IMR-90 (cell line): ENCODE data around the gene PDXK. TPM values are rescaled to one million over a fixed set of nuclear protein-coding genes. Genes with fewer than 3 reads are reported as not detected.

Experiments used
- ATAC-seq: fragments of 200-7000 bp; cut with Tn5 transposase; 2 replicates; pipeline ENCODE4 v1.9.1; 2020; ENCODE audit warnings: low read depth, mild to moderate bottlenecking, moderate library complexity
- BruUV-seq: library from RNA; stranded (reverse); fragments of 400-500 nt; replicated peaks from 2 replicates; lab custom pipeline; 2021; lab: Mats Ljungman, UMichigan
- CTCF ChIA-PET: fragments of 300-600 bp; formaldehyde crosslinking; extraction: SDS; loops from one replicate; lab custom pipeline; 2021; ENCODE audit warnings: antibody characterized with exemption; lab: Yijun Ruan, JAX
- POLR2A ChIA-PET: fragments of 300-600 bp; sonication (Branson Sonifier 250); formaldehyde crosslinking; loops from one replicate; lab custom pipeline; 2022; ENCODE audit warnings: antibody characterized with exemption; ENCODE audit not compliant: unreplicated experiment; lab: Charles Lee
- DNase-seq: peaks from one replicate; pipeline ENCODE4 v3.0.0; 2013
- H2AFZ ChIP-seq: replicated peaks from 2 replicates; pipeline ENCODE3; 2013; ENCODE audit warnings: low read length, mild to moderate bottlenecking; ENCODE audit not compliant: poor library complexity
- H2AK5ac ChIP-seq: 2 replicates; pipeline ENCODE4 v1.6.1; 2013; ENCODE audit warnings: low read depth, low read length, inconsistent platforms
- H2AK9ac ChIP-seq: replicated peaks from 2 replicates; pipeline ENCODE3; 2013; ENCODE audit warnings: mild to moderate bottlenecking, low read depth, low read length, moderate library complexity; ENCODE audit not compliant: poor library complexity
- H2BK120ac ChIP-seq: 2 replicates; pipeline ENCODE4 v1.6.1; 2013; ENCODE audit warnings: low read depth, low read length, inconsistent platforms
- H2BK15ac ChIP-seq: 3 replicates; pipeline ENCODE4 v1.6.1; 2013; ENCODE audit warnings: low read depth, low read length, inconsistent platforms
- H2BK20ac ChIP-seq: 2 replicates; pipeline ENCODE4 v1.6.1; 2013; ENCODE audit warnings: low read depth, mild to moderate bottlenecking, inconsistent platforms, low read length, moderate library complexity
- H2BK5ac ChIP-seq: 2 replicates; pipeline ENCODE4 v1.6.1; 2013; ENCODE audit warnings: mild to moderate bottlenecking, low read depth, low read length, inconsistent platforms; ENCODE audit not compliant: poor library complexity, severe bottlenecking
- H3K14ac ChIP-seq: replicated peaks from 2 replicates; pipeline ENCODE4 v1.6.1; 2013; ENCODE audit warnings: low read depth, low read length, inconsistent platforms
- H3K18ac ChIP-seq: 2 replicates; pipeline ENCODE4 v1.6.1; 2013; ENCODE audit warnings: low read depth, low read length, control low read depth
- H3K23ac ChIP-seq: 2 replicates; pipeline ENCODE4 v1.6.1; 2013; ENCODE audit warnings: low read depth, low read length, inconsistent platforms
- H3K27ac ChIP-seq: 2 replicates; pipeline ENCODE4 v1.5.1; 2013; ENCODE audit warnings: mild to moderate bottlenecking, control low read depth, low read length; ENCODE audit not compliant: insufficient read depth
- H3K27me3 ChIP-seq: 2 replicates; pipeline ENCODE4 v1.6.1; 2013; ENCODE audit warnings: low read length; ENCODE audit not compliant: control insufficient read depth, insufficient read depth
- H3K36me3 ChIP-seq: 2 replicates; pipeline ENCODE4 v1.6.1; 2013; ENCODE audit warnings: low read length, mixed read lengths; ENCODE audit not compliant: control insufficient read depth, insufficient read depth
- H3K4ac ChIP-seq: 2 replicates; pipeline ENCODE4 v1.6.1; 2013; ENCODE audit warnings: low read depth, low read length, inconsistent platforms
- H3K4me1 ChIP-seq: 2 replicates; pipeline ENCODE4 v1.6.1; 2013; ENCODE audit warnings: low read length, mixed read lengths; ENCODE audit not compliant: control insufficient read depth, insufficient read depth
- H3K4me2 ChIP-seq: 2 replicates; pipeline ENCODE4 v1.6.1; 2013; ENCODE audit warnings: low read depth, mild to moderate bottlenecking, control low read depth, low read length, moderate library complexity
- H3K4me3 ChIP-seq: 2 replicates; pipeline ENCODE4 v1.5.1; 2013; ENCODE audit warnings: low read depth, mild to moderate bottlenecking, control low read depth, low read length, moderate library complexity; ENCODE audit not compliant: insufficient read depth
- H3K56ac ChIP-seq: 2 replicates; pipeline ENCODE4 v1.6.1; 2013; ENCODE audit warnings: low read length, inconsistent platforms; ENCODE audit not compliant: insufficient read depth; ENCODE audit errors: extremely low read depth
- H3K79me1 ChIP-seq, 2 experiments: 2 replicates each; pipeline ENCODE4 v1.6.1; 2013; ENCODE audit warnings: low read length in 2 of 2, inconsistent platforms in 1 of 2, low read depth in 1 of 2
- H3K9ac ChIP-seq: 2 replicates; pipeline ENCODE4 v1.6.1; 2013; ENCODE audit warnings: low read depth, low read length, control low read depth
- H3K9me1 ChIP-seq: 2 replicates; pipeline ENCODE4 v1.6.1; 2013; ENCODE audit warnings: low read length, inconsistent platforms; ENCODE audit not compliant: insufficient read depth
- H3K9me3 ChIP-seq: 2 replicates; pipeline ENCODE4 v1.6.1; 2013; ENCODE audit warnings: low read length; ENCODE audit not compliant: control insufficient read depth, insufficient read depth
- H4K20me1 ChIP-seq: 2 replicates; pipeline ENCODE4 v1.6.1; 2013; ENCODE audit warnings: low read length, inconsistent platforms; ENCODE audit not compliant: insufficient read depth
- H4K5ac ChIP-seq: 2 replicates; pipeline ENCODE4 v1.6.1; 2013; ENCODE audit warnings: mild to moderate bottlenecking, low read depth, low read length, control low read depth
- H4K8ac ChIP-seq, 2 experiments: 2 replicates each; pipeline ENCODE4 v1.6.1; 2013; ENCODE audit warnings: low read depth in 2 of 2, low read length in 2 of 2, control low read depth in 1 of 2, inconsistent platforms in 1 of 2
- H4K91ac ChIP-seq: 2 replicates; pipeline ENCODE4 v1.6.1; 2013; ENCODE audit warnings: low read depth, low read length, inconsistent platforms; ENCODE audit not compliant: insufficient read depth
- BHLHE40 ChIP-seq: fragments of 150-350 bp; IDR thresholded peaks from 2 replicates; pipeline ENCODE4 v1.6.1; 2016; ENCODE audit warnings: mild to moderate bottlenecking, low read depth, low read length
- CHD1 ChIP-seq: IDR thresholded peaks from 2 replicates; pipeline ENCODE4 v1.6.1; 2012; ENCODE audit warnings: low read depth, low read length, improper control_type of control experiment
- CTCF ChIP-seq: conservative IDR thresholded peaks from 2 replicates; pipeline ENCODE4 v1.5.1; 2012; ENCODE audit warnings: mild to moderate bottlenecking, low read depth, low read length, improper control_type of control experiment
- FOS ChIP-seq: fragments of 150-350 bp; IDR thresholded peaks from 2 replicates; pipeline ENCODE4 v1.6.1; 2016; ENCODE audit warnings: low read depth, low read length
- MAFK ChIP-seq: IDR thresholded peaks from 2 replicates; pipeline ENCODE4 v1.6.1; 2012; ENCODE audit warnings: low read depth, low read length, improper control_type of control experiment
- MAZ ChIP-seq: IDR thresholded peaks from 2 replicates; pipeline ENCODE4 v1.6.1; 2012; ENCODE audit warnings: low read depth, mild to moderate bottlenecking, low read length, improper control_type of control experiment, moderate library complexity, borderline replicate concordance
- NFE2L2 ChIP-seq: fragments of 150-350 bp; IDR thresholded peaks from 2 replicates; pipeline ENCODE4 v1.6.1; 2016; ENCODE audit warnings: low read depth, mild to moderate bottlenecking, low read length
- POLR2A ChIP-seq: IDR thresholded peaks from 2 replicates; pipeline ENCODE4 v1.6.1; 2012; ENCODE audit warnings: mild to moderate bottlenecking, low read depth, low read length
- RFX5 ChIP-seq: IDR thresholded peaks from 2 replicates; pipeline ENCODE4 v1.8.0; 2012; ENCODE audit warnings: low read depth, mild to moderate bottlenecking, low read length, moderate library complexity
- SMC3 ChIP-seq: fragments of 150-350 bp; IDR thresholded peaks from 2 replicates; pipeline ENCODE4 v1.6.1; 2016; ENCODE audit warnings: low read depth, mild to moderate bottlenecking, antibody characterized with exemption, low read length, moderate library complexity
- USF2 ChIP-seq: fragments of 150-350 bp; IDR thresholded peaks from 2 replicates; pipeline ENCODE4 v1.6.1; 2017; ENCODE audit warnings: mild to moderate bottlenecking, antibody characterized with exemption, low read length, low read depth
- WGBS, 2 experiments: methylation state at CpG; one replicate each; pipeline versions ENCODE4 v1.1.5 to v1.1.7; 2013; ENCODE audit warnings: missing lambda C conversion rate in 2 of 2; ENCODE audit not compliant: insufficient read length in 1 of 2; ENCODE audit errors: extremely low coverage in 2 of 2; 5-methylcytosine and 5-hydroxymethylcytosine counted together
- dilution Hi-C: fragments of 300-500 bp; cut with HindIII; formaldehyde crosslinking; loops from one replicate; pipeline ENCODE4 v1.14.3; 2018; ENCODE audit warnings: low sequenced_read_pairs; ENCODE audit not compliant: unreplicated experiment
- in situ Hi-C: fragments of 300-500 bp; cut with MboI; formaldehyde crosslinking; loops from 3 replicates; pipeline ENCODE4 v1.14.3; 2019; ENCODE audit warnings: low sequenced_read_pairs, inconsistent platforms, mixed read lengths
- intact Hi-C: fragments of 100-400 bp; cut with micrococcal nuclease; formaldehyde crosslinking; loops from 2 replicates; pipeline ENCODE4 v1.10.0; 2022
- polyA plus RNA-seq, 3 experiments: library from polyadenylated mRNA; depleted of rRNA; stranded (reverse); fragments of >200 nt; gene quantifications; 2 replicates each; pipeline ENCODE4 v1.2.3, GENCODE V29; 2012; ENCODE audit warnings: low replicate concordance in 1 of 3
- total RNA-seq: library from RNA; depleted of rRNA; stranded (reverse); fragments of >200 nt; gene quantifications from 2 replicates; pipeline ENCODE4 v1.2.3, GENCODE V29; 2012

Gene PDXK
- total and polyA plus RNA-seq, 2 of the 4 experiments (the other 2 are of a cell fraction) = 155 to 312 TPM

- intact Hi-C loops = loop anchor here (1.0 kb wide), 1 partner anchor 166 kb away; no protein-coding TSS in a partner anchor
- Histone ChIP-seq H3K9me1 (no peaks in the 10 kb centered on the region), H3K27me3 (no peaks in the 10 kb centered on the region; the same call in 1 of the 2 replicates), H3K27ac (no peak overlapping the region), H3K4me3 (no peak overlapping the region), H2AK5ac (no peak overlapping the region), H2BK5ac (no peak overlapping the region), H4K8ac (no peak overlapping the region), H3K14ac (no peak overlapping the region), H3K56ac (no peak overlapping the region), H3K23ac (no peak overlapping the region), H3K18ac (no peak overlapping the region), H2BK120ac (no peak overlapping the region), H2AK9ac (no peak overlapping the region), H3K4ac (no peak overlapping the region), H4K5ac (no peak overlapping the region), H4K91ac (no peak overlapping the region), H2BK15ac (no peak overlapping the region), H2BK20ac (no peak overlapping the region), H3K4me1 (peaks cover 2% of the 10 kb centered on the region; the same call in 1 of the 2 replicates), H3K9ac (no peak overlapping the region), H3K4me2 (no peak overlapping the region), H4K20me1 (peaks cover 7% of the 10 kb centered on the region), H3K9me3 (no peaks in the 10 kb centered on the region), H3K79me1 (no peaks in the 10 kb centered on the region), H2AFZ (no peak overlapping the region), H3K36me3 (peaks cover 4% of the 10 kb centered on the region)
- WGBS, 2 experiments = 73% methylated on average over 7 of the region's 26 CpGs; no CpG with 5 or more reads in 1 of the 2 experiments
- ATAC-seq (no peak), DNase-seq (no peak)
- ChIA-PET POLR2A (no interaction called here), CTCF (interaction anchor here (1.5 kb wide), 1 partner anchor 166 kb away, joined by 4 read pairs; no protein-coding TSS in a partner anchor)
- dilution Hi-C loops = no loop called here
- no TSS peak for BruUV-seq
- in situ Hi-C loops = no loop called here
- TF ChIP-seq MAFK = no peak
- no peak for TF ChIP-seq SMC3
- TF ChIP-seq MAZ = no peak
- TF ChIP-seq FOS = no peak
- no peak for TF ChIP-seq NFE2L2
- TF ChIP-seq BHLHE40 = no peak
- no peak for TF ChIP-seq RFX5
- no peak for TF ChIP-seq CHD1
- no peak for TF ChIP-seq POLR2A
- TF ChIP-seq USF2 = no peak
- TF ChIP-seq CTCF = no peak
Observed at GRCh38 chr21:43809853-43810504, 91.0 kb downstream of the PDXK start.
